B cell (primary cell): ENCODE data around the gene BNIP5.

Source experiments
- CTCF ChIP-seq: fragments of 200-600 bp; IDR thresholded peaks from one replicate; pipeline ENCODE4 v1.8.0; 2022; ENCODE audit warnings: antibody characterized with exemption, mild to moderate bottlenecking
- EZH2 ChIP-seq: IDR thresholded peaks from 2 replicates; pipeline ENCODE4 v1.6.1; 2012; ENCODE audit warnings: borderline replicate concordance, low read depth, mild to moderate bottlenecking, moderate library complexity, low read length; ENCODE audit not compliant: insufficient read depth, poor library complexity, severe bottlenecking

- no peak for TF ChIP-seq CTCF
- TF ChIP-seq EZH2, result no peak
Measured at GRCh38 chr6:36315921-36316320, 20.8 kb downstream of the BNIP5 start.
